Measurements from ENCODE around the gene FAM229B. TPM values are rescaled to one million over a fixed set of nuclear protein-coding genes. Genes with fewer than 3 reads are reported as not detected.
"Not testable (repeated sequence)": the region's sequence is repeated elsewhere in the genome, so short reads cannot be mapped to it uniquely, and the experiment has no call there.

Gene FAM229B
- total and polyA plus RNA-seq, 2 experiments from 2014 or later: 16.5 to 51.5 TPM

DNA sequence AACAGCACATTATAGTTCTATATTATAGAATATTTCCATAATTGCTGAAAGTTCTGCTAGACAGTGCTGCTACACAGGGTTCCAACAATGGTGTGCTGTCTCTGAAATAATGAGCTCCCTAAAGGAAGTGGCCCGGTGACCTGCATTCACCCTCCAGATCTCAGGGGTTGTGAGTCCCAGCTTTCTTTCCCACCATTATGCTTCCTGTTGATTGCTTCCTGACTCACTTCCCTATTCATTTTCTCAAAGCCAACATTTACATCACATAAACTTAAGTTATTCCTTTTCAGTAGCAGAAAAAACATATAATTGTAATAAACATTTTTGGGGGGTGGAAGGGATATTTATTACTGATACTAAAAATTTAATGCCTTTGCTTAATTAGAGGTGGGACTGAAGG is 46.4 kb upstream of the FAM229B start:
- Histone ChIP-seq H3K9me3 (ENCODE audit: low read depth) (no peaks in the 10 kb centered on the region), H3K27me3 (no peaks in the 10 kb centered on the region), H3K36me3 (no peaks in the 10 kb centered on the region), H3K27ac (no peak overlapping the region), H3K4me1 (ENCODE audit: low read depth) (no peaks in the 10 kb centered on the region), H3K4me3 (no peak overlapping the region)
- DNase-seq (ENCODE audit: low read depth in 1 of 2, low spot score in 1 of 2): no peak
- TF ChIP-seq, protein P1, sequence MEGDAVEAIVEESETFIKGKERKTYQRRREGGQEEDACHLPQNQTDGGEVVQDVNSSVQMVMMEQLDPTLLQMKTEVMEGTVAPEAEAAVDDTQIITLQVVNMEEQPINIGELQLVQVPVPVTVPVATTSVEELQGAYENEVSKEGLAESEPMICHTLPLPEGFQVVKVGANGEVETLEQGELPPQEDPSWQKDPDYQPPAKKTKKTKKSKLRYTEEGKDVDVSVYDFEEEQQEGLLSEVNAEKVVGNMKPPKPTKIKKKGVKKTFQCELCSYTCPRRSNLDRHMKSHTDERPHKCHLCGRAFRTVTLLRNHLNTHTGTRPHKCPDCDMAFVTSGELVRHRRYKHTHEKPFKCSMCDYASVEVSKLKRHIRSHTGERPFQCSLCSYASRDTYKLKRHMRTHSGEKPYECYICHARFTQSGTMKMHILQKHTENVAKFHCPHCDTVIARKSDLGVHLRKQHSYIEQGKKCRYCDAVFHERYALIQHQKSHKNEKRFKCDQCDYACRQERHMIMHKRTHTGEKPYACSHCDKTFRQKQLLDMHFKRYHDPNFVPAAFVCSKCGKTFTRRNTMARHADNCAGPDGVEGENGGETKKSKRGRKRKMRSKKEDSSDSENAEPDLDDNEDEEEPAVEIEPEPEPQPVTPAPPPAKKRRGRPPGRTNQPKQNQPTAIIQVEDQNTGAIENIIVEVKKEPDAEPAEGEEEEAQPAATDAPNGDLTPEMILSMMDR (IDR thresholded peaks at IDR 0.05; ENCODE audit: low read depth, low read length): no peak

DNA sequence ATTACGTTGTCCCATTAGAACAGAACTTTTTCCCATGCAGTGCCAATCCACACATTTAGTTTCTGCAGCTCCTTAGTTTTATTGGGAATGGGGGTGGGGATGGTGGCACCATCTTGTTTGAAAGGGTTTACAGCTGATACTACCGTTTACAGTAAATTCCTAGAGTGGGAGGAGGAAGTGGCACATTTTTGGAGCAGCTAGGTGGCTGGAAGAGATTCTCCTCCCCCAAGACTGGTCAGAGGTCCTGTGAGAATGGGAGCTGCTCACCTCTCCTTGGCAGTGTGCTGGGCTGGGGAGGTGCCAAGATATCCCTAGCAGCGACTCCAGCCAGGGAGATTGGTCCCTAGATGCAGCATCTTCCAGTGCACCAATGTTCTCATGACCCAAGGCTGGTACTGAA is 45.9 kb upstream of the FAM229B start:
- Histone ChIP-seq H3K36me3 (no peaks in the 10 kb centered on the region), H3K27me3 (no peaks in the 10 kb centered on the region), H3K4me1 (ENCODE audit: low read depth) (no peaks in the 10 kb centered on the region), H3K9me3 (ENCODE audit: low read depth) (no peaks in the 10 kb centered on the region), H3K27ac (no peak overlapping the region), H3K4me3 (no peak overlapping the region)
- DNase-seq (ENCODE audit: low read depth in 1 of 2, low spot score in 1 of 2): no peak
- TF ChIP-seq, protein P1 (IDR thresholded peaks at IDR 0.05; ENCODE audit: low read depth, low read length): no peak

DNA sequence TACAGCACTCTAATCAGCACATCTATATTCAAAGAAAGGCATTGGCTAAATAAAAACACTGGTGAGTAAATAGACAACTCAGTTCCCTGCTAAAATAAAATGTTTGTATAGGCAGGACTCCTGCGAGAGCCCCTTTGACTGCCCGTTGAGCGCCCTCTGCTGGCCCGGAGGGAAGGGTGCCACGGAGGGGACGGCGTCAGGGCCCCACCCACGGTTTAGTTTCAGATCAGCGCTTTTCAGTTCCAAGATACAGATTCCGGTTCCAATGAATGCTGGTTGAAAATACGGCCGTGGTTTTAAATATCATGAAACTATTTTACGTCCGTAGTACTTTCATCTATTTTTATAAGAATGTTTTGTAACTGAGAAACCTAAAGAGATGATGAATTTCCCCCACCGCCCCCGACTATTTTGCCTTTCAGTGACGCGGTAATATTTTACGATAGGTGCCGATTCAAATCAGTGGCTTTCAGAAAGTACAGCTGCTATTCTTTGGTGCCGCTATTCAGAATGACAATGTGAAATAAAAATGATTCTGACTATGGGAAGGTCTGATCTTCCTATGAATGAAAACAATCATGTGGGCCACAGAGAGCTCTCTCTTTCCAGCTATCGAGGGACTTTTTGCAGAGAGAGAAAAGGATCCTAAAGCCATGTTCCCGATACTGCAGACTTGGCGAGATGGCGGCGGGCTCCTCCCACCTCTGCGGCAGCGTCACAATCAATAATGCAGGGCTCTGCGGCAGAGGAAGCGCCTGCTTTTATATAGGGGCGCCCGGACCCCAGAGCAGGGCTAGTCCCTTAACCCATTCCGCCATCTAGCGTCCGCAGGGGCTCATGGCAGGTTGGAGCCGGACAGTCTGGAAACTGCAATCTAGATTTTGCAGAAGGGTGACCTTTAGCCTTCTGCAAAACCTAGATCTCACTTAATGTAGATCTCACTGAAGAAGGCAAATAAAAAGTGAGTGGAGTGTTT is 44.1 kb upstream of the FAM229B start:
- Histone ChIP-seq H3K27ac (peak overlapping the region; percentile 25), H3K4me1 (ENCODE audit: low read depth) (no peaks in the 10 kb centered on the region), H3K27me3 (no peaks in the 10 kb centered on the region), H3K4me3 (peak overlapping the region; percentile 52), H3K9me3 (ENCODE audit: low read depth) (no peaks in the 10 kb centered on the region), H3K36me3 (no peaks in the 10 kb centered on the region)
- peak; percentile 94 for DNase-seq (ENCODE audit: low read depth in 1 of 2, low spot score in 1 of 2)
- TF ChIP-seq, protein P1 (IDR thresholded peaks at IDR 0.05; ENCODE audit: low read depth, low read length): peak; percentile 97

DNA sequence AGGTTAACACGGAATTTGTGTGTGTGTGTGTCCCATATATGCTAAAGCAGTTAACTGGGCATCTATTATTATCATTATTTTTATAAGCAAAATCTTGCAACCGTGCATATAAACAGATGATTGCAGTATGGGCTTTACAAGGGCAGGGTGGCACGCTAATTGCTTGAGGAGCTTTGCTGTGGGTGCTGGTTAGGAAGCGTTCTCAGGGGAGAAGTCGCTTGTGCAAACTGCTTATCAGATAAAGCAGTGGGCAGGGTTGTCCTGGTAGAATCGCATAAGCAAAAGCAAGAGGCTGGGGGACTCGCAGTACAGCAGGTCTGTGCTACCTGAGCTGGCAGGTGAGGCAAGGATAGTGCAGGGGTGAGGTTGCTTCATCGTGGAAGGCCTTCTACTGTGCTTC is 43.2 kb upstream of the FAM229B start:
- H3K36me3 ChIP-seq: no peaks in the 10 kb centered on the region
- H3K9me3 ChIP-seq (ENCODE audit: low read depth): no peaks in the 10 kb centered on the region
- H3K27me3 ChIP-seq: no peaks in the 10 kb centered on the region
- no peak overlapping the region for H3K4me3 ChIP-seq
- H3K4me1 ChIP-seq (ENCODE audit: low read depth): no peaks in the 10 kb centered on the region
- TF ChIP-seq, protein P1 (IDR thresholded peaks at IDR 0.05; ENCODE audit: low read depth, low read length): no peak
- H3K27ac ChIP-seq: no peak overlapping the region
- DNase-seq (ENCODE audit: low read depth in 1 of 2, low spot score in 1 of 2): no peak

DNA sequence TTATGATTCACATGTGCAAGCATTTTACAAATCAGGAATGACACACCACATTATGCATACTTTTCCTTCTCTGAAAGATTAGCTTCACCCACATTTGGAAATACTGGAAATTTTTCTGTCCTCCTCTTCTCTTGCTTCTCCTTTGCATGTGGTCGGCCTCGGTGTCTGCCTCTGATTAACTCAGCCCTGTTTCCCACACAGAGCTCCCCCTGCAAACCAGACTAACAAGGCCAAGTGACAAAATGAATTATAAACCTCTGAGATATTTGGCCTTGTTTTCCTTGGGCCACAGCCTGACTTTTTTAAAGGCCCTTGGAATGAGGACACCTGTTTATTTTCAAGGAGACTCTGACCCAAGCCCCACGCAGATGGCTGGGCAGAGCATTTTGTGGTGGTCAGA is 42.5 kb upstream of the FAM229B start:
- H3K9me3 ChIP-seq (ENCODE audit: low read depth): no peaks in the 10 kb centered on the region
- peak in 1 of 2 donors; percentile 85 for DNase-seq (ENCODE audit: low read depth in 1 of 2, low spot score in 1 of 2)
- no peak overlapping the region for H3K27ac ChIP-seq
- no peaks in the 10 kb centered on the region for H3K4me1 ChIP-seq (ENCODE audit: low read depth)
- no peaks in the 10 kb centered on the region for H3K27me3 ChIP-seq
- TF ChIP-seq, protein P1 (IDR thresholded peaks at IDR 0.05; ENCODE audit: low read depth, low read length): no peak
- no peak overlapping the region for H3K4me3 ChIP-seq
- no peaks in the 10 kb centered on the region for H3K36me3 ChIP-seq

DNA sequence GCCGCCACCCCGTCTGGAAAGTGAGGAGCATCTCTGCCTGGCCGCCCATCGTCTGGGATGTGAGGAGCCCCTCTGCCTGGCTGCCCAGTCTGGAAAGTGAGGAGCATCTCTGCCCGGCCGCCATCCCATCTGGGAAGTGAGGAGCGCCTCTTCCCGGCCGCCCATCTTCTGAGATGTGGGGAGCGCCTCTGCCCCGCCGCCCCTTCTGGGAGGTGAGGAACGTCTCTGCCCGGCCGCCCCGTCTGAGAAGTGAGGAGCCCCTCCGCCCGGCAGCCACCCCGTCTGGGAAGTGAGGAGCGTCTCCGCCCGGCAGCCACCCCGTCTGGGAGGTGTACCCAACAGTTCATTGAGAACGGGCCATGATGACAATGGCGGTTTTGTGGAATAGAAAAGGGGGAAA is 39.9 kb upstream of the FAM229B start:
- not testable (repeated sequence) for H3K4me1 ChIP-seq (ENCODE audit: low read depth); H3K9me3 ChIP-seq (ENCODE audit: low read depth); H3K27me3 ChIP-seq; H3K4me3 ChIP-seq; H3K27ac ChIP-seq; DNase-seq (ENCODE audit: low read depth in 1 of 2, low spot score in 1 of 2); H3K36me3 ChIP-seq

All from cardiac muscle cell (in vitro differentiated cells and primary cell).